H7 (cell line): ENCODE measurements around the gene DGKB. TPM values are rescaled to one million over a fixed set of nuclear protein-coding genes. Genes with fewer than 3 reads are reported as not detected.

Source experiments
- DNase-seq: peaks from one replicate; pipeline ENCODE4 v3.0.0; 2012
- H3K27me3 ChIP-seq: 2 replicates; pipeline ENCODE4 v1.6.0; 2011; ENCODE audit warnings: mild to moderate bottlenecking, low read length; ENCODE audit not compliant: control insufficient read depth, insufficient read depth
- H3K36me3 ChIP-seq: replicated peaks from 2 replicates; pipeline ENCODE4 v1.5.1; 2011; ENCODE audit warnings: low read length; ENCODE audit not compliant: control insufficient read depth, insufficient read depth
- H3K4me3 ChIP-seq: 2 replicates; pipeline ENCODE4 v1.5.1; 2011; ENCODE audit warnings: low read depth, mild to moderate bottlenecking, control low read depth, low read length, moderate library complexity; ENCODE audit not compliant: insufficient read depth
- total RNA-seq: library from RNA; depleted of rRNA; stranded (reverse); fragments of >200 nt; shearing (Covaris generic); gene quantifications from 2 replicates; pipeline ENCODE4 v1.2.3, GENCODE V29; 2014

DGKB gene
- total RNA-seq, 1 experiment from 2014 or later, result 0.52 TPM

DNA sequence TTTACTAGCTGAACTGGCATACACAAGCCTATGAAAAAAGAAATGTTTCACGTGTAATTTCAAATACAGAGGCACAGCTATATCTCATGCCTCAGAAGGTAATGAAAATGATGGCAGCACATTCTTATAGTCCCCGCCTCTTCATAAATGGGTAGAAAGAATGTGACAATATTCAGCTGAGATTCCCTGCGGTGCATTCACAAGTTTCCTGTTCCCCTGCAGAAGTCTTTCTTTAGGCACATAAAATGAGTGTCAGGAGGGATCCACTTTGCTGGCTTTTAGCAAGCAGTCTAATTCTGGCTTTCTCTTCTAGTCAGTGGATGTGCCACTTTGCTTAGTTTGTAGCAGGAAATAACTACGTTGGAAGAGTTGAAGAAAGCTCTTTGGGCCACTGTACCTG, 56.1 kb downstream of the DGKB start:
- DNase-seq, result peak; percentile 45
- no peaks in the 10 kb centered on the region for H3K36me3 ChIP-seq
- H3K27me3 ChIP-seq, result no peaks in the 10 kb centered on the region
- H3K4me3 ChIP-seq, result no peak overlapping the region

DNA sequence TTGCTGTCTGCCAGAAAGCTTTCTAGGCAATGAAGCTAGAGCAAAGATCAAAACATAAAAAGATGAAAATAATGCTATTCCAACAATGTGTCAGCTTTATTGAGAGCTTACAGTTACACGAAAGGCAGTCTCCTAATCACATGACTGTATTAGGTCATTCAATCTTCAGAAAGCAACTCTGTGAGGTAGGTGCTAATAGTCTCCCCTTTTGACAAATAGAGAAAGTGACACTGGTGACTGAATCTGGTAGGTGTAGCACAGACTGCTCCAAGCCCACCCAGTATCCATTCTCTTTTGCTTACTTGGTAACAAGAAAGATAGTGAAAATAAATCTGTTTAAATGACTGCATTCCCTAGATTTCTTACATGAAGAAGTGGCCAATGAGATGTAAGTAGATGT, 58.8 kb downstream of the DGKB start:
- no peaks in the 10 kb centered on the region for H3K36me3 ChIP-seq
- no peak for DNase-seq
- H3K4me3 ChIP-seq, result no peak overlapping the region
- H3K27me3 ChIP-seq, result no peaks in the 10 kb centered on the region

DNA sequence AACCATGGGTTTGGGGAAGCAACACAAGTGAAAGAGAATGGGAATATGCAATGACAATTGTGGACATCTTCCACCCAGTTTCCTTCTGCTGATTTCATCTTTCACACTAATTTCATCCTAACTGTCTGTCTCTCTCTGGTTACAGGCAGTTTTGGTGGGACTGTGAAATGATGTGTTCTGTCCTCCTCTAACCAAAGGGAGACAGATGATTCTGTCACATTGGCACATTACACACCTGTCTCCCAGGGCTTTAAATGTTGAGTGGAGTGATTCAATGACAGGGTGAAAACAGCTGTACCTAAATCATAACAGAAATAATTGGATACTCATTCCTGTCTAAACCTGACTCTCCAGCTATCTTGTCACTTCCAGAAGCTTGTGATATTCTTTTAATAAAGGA, 60.0 kb downstream of the DGKB start:
- H3K36me3 ChIP-seq, result no peaks in the 10 kb centered on the region
- H3K4me3 ChIP-seq, result no peak overlapping the region
- no peak for DNase-seq
- H3K27me3 ChIP-seq, result no peaks in the 10 kb centered on the region

DNA sequence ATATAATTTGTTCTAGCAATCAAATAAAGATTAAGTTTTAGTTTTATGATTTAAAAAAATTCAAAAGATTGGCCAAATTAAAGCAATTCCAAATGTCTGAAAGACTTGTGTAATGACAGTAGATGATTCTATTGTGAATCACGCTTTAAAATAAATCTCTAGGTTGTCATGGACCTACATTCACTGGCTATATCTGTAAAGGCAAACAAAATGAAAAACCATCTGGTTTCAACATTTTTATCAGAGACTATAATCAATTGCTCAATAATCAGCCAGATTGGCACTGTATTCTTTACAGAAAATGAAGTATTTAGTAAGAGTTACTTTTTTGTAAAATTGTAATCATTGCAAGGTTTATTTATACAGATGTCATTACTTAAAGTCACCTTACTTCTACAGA, 60.7 kb downstream of the DGKB start:
- no peaks in the 10 kb centered on the region for H3K36me3 ChIP-seq

DNA sequence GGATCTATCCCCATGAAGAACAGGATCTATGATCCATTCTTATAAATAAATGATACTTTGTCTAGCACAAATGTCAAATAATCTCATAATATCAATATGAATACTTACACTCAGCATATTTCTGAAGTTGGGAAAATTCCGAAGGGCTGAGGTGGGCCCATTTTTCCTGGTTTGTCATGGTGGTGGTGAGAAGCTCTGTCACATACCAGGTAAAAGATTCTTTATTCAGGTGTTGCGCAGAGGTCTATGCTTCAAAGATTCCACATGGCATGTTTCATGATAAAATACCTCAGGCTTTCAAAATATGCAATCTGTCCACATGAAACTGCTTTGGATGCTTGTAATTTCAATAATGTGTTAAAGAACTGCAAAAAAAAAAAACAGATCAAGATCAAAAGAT, 61.5 kb downstream of the DGKB start:
- H3K4me3 ChIP-seq, result no peak overlapping the region
- no peak for DNase-seq
- H3K36me3 ChIP-seq, result no peaks in the 10 kb centered on the region
- no peaks in the 10 kb centered on the region for H3K27me3 ChIP-seq

More for the DNA sequence above, 60.7 kb downstream of the DGKB start:
- no peak overlapping the region for H3K4me3 ChIP-seq
- DNase-seq, result no peak
- no peaks in the 10 kb centered on the region for H3K27me3 ChIP-seq

DNA sequence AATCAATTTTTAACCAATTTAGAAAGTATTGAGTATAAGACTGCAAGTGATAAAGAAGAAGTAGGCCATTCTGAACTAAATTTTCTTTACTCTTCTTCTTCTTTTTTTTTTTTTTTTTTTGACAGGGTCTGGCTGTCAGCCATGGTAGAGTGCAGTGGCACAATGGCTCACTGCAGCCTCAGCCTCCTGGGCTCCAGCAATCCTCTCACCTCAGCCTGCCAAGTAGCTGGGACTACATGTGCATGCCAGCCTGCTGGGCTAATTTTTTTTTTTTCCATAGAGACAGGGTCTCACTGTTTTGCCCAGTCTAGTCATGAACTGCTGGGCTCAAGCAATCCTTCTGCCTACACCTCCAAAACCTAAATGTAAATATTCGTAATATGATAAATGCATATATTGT, 63.2 kb downstream of the DGKB start:
- no peaks in the 10 kb centered on the region for H3K36me3 ChIP-seq
- no peak for DNase-seq
- H3K27me3 ChIP-seq, result no peaks in the 10 kb centered on the region
- H3K4me3 ChIP-seq, result no peak overlapping the region

DNA sequence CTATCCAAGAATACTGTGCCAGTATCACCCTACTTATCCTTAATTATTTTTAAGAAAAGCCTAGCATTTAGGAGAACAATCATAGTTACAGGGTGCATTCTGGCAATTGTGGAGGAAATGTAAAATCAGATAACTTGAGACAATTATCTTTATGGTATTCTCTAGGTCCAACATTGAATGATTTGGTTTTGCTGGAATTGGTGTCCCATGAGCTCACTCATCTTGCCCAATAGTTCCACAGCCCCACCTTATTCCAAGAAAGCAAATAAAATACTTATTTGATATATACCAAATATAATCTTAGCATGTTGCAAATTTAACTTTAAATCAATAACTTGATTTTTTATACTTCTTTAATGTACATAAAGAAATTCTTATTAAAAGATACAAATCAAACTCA, 65.3 kb downstream of the DGKB start:
- no peaks in the 10 kb centered on the region for H3K27me3 ChIP-seq
- DNase-seq, result no peak
- no peaks in the 10 kb centered on the region for H3K36me3 ChIP-seq
- no peak overlapping the region for H3K4me3 ChIP-seq

DNA sequence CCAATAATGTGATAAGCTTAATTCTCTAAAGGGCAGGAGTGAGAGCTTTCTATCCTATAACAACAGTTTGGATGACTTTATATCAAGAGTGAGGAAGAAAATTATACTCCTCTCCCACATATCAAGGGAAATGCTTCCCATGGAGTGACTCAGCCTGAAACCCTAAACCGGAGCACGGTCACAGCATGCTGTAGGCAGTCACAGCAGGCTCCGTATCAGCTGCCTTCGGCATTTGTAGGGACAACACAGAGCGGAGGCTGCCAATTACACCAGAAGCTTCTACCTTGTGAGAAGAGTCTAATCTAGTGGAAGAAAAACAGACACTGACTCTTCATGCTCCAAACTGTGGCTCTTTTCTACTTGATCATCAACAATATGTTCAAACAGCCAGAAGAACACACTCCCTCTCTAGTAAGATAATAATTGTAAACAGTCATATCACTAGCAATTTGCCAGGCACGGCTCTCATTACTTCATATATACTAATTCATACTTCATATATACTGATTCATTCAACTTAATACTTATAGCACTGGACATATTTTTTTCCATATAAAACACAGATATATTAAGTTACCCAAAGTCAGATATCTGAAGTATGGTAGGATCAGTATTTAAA, 65.9 kb downstream of the DGKB start:
- no peaks in the 10 kb centered on the region for H3K36me3 ChIP-seq
- no peak overlapping the region for H3K4me3 ChIP-seq
- no peaks in the 10 kb centered on the region for H3K27me3 ChIP-seq
- peak; percentile 56 for DNase-seq

DNA sequence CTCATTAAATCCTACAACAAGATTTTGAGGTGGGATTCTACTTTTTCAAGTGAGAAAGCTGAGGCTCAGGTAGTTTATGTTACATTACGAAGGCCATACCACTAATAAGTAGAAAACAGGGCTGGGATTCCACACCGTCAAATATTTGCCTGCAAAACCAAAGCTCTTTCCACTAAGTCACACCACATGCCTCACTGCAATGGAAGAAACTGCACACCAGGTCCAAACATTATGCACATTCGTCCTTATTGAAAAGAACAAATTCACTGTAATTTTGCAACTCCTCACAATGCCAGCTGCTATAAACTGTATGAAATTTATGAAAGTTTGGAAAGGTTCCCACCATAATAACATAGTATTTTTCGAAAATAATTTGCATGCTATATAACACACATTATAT, 66.5 kb downstream of the DGKB start:
- Histone ChIP-seq H3K36me3 (no peaks in the 10 kb centered on the region), H3K27me3 (no peaks in the 10 kb centered on the region), H3K4me3 (no peak overlapping the region)
- no peak for DNase-seq

DNA sequence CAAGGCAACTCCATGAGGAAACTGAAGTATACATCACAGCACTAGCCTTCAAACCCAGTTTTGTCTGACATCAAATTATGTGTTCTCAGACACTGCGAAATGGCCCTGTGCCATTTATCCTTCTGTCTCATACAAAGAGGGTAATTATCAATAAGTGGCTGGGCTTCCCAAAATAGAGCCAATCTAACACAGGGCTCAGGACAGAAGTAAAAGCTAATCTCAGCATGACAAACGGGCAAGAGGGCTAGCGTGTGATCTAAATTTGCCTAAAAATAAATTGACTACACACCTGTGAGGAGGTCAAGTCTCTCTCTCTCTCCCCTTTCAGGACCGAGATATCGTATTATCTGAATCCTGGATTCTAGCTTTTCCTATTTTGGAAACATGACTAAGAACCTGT, 67.2 kb downstream of the DGKB start:
- Histone ChIP-seq H3K27me3 (no peaks in the 10 kb centered on the region), H3K4me3 (no peak overlapping the region), H3K36me3 (no peaks in the 10 kb centered on the region)
- no peak for DNase-seq

DNA sequence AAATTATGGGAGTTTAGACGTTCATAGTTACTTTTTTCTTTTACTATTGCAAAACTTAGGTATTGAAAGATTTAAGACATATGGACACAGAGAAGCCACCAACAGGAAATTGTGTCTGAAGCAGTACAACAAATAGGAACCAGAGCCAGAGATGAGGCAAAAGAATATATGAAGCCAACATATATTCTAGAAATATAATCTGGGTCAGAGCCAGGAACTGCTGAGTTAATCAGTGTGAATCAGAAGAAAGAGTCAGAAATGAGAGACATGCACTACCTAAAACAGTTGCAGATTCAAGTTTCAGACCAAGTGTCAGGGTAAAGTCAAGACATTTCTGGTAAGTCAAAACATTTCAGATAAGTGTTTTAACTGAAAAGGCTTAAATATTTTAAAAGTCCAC, 67.7 kb downstream of the DGKB start:
- no peak overlapping the region for H3K4me3 ChIP-seq
- DNase-seq, result no peak
- H3K27me3 ChIP-seq, result no peaks in the 10 kb centered on the region
- H3K36me3 ChIP-seq, result no peaks in the 10 kb centered on the region

DNA sequence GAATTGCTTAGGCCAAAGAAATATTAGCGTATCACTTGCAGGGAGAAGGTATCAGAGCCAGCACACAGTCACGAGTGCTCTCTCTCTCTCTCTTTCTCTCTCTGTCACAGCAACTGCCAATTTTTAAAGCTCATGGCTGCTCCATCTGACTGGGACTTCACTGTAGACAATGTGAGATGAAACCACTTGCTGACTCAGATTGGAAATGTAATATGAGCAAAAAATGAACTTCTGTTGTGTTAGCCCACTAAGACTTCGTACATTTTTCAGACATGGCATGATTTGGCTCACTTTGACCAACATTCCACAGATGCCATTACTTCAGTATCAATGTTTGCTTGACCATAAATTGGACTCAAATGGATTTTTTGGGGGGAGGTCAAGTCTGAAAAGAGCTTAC, 68.1 kb downstream of the DGKB start:
- no peak for DNase-seq
- no peaks in the 10 kb centered on the region for H3K36me3 ChIP-seq
- no peaks in the 10 kb centered on the region for H3K27me3 ChIP-seq
- no peak overlapping the region for H3K4me3 ChIP-seq

DNA sequence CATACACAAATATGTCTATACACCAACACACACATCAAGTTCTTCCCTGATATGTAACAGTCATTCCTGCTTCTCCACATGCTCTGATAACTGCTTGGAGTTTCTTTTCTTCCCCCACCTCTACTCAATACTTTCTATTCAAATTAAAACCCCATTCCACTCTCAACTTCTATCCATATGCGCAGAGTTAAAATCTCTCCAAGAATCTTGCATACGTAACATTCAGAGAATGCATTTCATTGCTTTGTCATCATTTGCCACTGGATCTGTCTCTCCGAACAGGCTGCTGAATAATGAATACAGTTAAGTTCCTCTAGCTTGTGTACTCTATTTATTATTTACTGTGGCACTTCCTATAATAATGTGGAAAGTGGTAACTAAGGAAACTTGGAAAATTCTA, 68.8 kb downstream of the DGKB start:
- Histone ChIP-seq H3K36me3 (no peaks in the 10 kb centered on the region), H3K4me3 (no peak overlapping the region), H3K27me3 (no peaks in the 10 kb centered on the region)
- DNase-seq, result no peak

DNA sequence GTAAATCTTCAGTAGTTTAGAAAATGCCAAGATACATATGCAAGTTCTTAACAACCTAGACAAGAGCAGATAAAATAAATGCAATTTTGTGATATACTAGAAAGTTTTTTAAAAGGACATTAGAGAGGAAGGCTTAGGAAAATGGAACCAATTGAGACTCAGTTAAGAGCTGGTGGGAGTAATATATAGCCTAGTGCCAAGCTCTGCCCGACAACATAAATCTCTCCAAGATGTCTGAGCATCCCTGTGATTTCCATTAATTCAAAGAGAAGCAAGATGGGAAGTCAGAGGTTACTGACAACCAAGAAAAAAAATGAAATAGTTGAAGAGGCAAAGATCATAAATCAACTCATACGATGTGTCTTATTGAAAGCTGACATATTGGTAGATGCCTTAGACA, 74.5 kb downstream of the DGKB start:
- Histone ChIP-seq H3K36me3 (no peaks in the 10 kb centered on the region), H3K4me3 (no peak overlapping the region), H3K27me3 (no peaks in the 10 kb centered on the region)
- no peak for DNase-seq

DNA sequence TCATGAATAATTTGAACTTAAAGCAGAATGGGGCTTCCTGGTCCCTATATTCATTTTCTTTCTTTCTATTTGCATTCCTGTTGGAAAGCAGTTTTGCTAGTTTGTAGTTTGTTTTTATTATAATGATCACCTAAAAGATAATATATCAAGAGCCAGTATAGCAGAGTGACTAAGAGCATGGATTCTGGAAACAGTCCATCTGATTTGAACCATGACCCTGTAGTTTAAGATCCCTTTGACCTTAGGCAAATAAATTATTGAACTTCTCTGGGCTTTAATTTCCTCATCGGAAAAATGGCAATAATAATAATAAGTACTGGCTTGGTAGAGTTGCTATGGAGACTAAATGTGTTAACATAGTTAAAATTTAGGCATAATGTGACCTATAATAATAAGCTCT, 76.1 kb downstream of the DGKB start:
- H3K36me3 ChIP-seq, result no peaks in the 10 kb centered on the region
- DNase-seq, result no peak
- no peaks in the 10 kb centered on the region for H3K27me3 ChIP-seq

DNA sequence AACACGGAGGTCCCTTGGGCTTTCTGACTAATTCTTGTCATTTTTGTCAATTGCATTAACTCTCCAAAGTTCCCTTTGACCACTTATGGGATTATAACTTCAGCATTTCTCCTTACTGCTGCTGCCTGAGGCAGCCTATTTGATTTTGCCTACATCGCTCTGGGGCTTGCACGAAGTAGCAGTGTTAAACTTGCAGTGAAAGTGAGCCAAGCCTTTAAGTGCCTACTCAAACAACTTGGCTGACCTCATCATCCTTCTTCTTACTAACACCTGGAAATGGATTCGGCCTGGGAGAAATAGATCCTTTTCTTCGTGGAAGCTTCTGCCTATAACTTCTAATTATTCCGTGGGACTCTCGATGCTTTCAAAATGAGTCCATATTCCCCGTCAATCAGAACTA, 76.6 kb downstream of the DGKB start:
- H3K4me3 ChIP-seq, result no peak overlapping the region
- no peaks in the 10 kb centered on the region for H3K27me3 ChIP-seq
- no peak for DNase-seq
- no peaks in the 10 kb centered on the region for H3K36me3 ChIP-seq

More for the DNA sequence above, 76.1 kb downstream of the DGKB start:
- no peak overlapping the region for H3K4me3 ChIP-seq
